ENCODE results near the gene CCDC112.

Gene CCDC112, protein sequence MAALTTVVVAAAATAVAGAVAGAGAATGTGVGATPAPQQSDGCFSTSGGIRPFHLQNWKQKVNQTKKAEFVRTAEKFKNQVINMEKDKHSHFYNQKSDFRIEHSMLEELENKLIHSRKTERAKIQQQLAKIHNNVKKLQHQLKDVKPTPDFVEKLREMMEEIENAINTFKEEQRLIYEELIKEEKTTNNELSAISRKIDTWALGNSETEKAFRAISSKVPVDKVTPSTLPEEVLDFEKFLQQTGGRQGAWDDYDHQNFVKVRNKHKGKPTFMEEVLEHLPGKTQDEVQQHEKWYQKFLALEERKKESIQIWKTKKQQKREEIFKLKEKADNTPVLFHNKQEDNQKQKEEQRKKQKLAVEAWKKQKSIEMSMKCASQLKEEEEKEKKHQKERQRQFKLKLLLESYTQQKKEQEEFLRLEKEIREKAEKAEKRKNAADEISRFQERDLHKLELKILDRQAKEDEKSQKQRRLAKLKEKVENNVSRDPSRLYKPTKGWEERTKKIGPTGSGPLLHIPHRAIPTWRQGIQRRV
- long read RNA-seq, partial matches to known transcripts = 8 of 10 reads
- long read RNA-seq, other reads (novel, unspliced or antisense) = 2 of 10 reads

DNA sequence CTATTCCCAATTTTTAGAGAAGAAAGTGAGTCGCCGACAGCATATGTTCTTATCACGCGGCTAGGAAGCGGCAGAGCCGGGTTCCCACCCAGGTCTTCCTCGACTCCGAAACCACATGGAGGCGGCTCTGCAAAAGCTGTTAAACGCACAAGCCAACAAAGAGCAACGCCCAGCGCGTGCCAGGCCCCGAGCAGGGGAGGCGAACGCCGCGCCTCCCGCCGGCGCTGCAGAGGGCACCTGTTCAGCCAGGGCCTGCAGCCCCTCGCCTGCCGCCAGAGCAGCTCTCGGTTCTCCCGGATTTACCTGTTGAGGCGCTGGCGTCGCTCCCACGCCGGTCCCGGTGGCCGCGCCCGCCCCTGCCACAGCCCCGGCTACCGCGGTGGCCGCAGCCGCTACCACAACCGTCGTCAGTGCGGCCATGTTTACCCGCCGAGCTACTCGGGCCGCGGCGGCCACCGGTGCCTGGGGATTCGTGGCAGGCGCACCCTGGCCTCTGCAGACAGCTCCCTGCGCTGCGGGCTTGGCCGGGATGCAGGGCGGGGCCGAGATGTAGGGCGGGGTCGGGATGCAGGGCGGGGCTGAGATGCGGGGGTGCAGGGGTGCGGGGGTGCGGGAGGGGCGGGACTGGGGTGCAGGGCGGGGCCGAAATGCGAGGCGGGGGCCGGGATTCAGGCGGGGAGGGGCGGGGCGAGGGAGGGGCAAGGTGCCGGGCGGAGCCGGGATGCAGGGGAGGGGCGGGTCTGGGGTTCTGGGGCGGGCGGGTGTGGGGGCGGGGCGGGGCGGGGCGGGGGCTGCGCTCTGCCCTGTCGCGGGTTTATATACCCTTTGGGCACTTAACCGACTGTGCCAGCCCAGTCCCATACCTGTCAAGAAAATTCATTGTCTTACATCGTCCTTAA lies at the start of gene CCDC112:
CCDC112 (minus strand) TSS at position 531 of the 899 bp plus-strand sequence; CDS start at position 420, 111 bp downstream.
- Histone ChIP-seq H3K4me3 (replicated peaks; ENCODE audit: insufficient read depth, low read length) (peak within 1 kb of the TSS; percentile 57), H3K27ac (replicated peaks) (peak within 1 kb of the TSS; percentile 61), H3K27me3 (ENCODE audit: insufficient read depth, poor library complexity, severe bottlenecking) (no peaks in the 10 kb centered on the region)
- peak; percentile 35 to 66 for DNase-seq (ENCODE audit: low read depth in 1 of 2, low spot score in 1 of 2)
- no peak for TF ChIP-seq SPI1 (IDR thresholded peaks at IDR 0.05; ENCODE audit: borderline replicate concordance, low read depth)
- TF ChIP-seq, protein P1, sequence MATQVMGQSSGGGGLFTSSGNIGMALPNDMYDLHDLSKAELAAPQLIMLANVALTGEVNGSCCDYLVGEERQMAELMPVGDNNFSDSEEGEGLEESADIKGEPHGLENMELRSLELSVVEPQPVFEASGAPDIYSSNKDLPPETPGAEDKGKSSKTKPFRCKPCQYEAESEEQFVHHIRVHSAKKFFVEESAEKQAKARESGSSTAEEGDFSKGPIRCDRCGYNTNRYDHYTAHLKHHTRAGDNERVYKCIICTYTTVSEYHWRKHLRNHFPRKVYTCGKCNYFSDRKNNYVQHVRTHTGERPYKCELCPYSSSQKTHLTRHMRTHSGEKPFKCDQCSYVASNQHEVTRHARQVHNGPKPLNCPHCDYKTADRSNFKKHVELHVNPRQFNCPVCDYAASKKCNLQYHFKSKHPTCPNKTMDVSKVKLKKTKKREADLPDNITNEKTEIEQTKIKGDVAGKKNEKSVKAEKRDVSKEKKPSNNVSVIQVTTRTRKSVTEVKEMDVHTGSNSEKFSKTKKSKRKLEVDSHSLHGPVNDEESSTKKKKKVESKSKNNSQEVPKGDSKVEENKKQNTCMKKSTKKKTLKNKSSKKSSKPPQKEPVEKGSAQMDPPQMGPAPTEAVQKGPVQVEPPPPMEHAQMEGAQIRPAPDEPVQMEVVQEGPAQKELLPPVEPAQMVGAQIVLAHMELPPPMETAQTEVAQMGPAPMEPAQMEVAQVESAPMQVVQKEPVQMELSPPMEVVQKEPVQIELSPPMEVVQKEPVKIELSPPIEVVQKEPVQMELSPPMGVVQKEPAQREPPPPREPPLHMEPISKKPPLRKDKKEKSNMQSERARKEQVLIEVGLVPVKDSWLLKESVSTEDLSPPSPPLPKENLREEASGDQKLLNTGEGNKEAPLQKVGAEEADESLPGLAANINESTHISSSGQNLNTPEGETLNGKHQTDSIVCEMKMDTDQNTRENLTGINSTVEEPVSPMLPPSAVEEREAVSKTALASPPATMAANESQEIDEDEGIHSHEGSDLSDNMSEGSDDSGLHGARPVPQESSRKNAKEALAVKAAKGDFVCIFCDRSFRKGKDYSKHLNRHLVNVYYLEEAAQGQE (IDR thresholded peaks at IDR 0.05; ENCODE audit: insufficient replicate concordance, low read depth) = peak; percentile 19

DNA sequence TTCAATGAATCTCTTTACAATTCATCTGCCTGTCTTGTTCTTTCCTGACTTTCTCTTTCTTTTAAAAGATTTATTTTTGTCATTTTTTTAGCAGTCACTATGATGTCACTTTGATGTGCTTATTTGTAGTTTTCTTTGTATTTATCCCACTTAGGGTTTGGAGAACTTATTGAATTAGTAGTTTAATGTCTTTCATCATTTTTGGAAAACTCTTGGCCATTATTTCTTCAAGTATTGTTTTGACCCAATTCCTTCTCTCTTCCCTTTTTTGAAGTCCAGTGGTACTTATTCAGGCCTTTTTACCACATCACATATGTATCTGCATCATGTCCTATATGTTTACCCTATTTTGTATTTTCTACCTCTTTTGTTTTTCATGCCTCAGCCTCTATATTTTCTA lies 48.9 kb upstream of the CCDC112 start:
- no peaks in the 10 kb centered on the region for H3K27me3 ChIP-seq (ENCODE audit: insufficient read depth, poor library complexity, severe bottlenecking)
- no peak for DNase-seq (ENCODE audit: low read depth in 1 of 2, low spot score in 1 of 2)
- TF ChIP-seq, protein P1 (IDR thresholded peaks at IDR 0.05; ENCODE audit: insufficient replicate concordance, low read depth) = no peak
- TF ChIP-seq, protein P2, sequence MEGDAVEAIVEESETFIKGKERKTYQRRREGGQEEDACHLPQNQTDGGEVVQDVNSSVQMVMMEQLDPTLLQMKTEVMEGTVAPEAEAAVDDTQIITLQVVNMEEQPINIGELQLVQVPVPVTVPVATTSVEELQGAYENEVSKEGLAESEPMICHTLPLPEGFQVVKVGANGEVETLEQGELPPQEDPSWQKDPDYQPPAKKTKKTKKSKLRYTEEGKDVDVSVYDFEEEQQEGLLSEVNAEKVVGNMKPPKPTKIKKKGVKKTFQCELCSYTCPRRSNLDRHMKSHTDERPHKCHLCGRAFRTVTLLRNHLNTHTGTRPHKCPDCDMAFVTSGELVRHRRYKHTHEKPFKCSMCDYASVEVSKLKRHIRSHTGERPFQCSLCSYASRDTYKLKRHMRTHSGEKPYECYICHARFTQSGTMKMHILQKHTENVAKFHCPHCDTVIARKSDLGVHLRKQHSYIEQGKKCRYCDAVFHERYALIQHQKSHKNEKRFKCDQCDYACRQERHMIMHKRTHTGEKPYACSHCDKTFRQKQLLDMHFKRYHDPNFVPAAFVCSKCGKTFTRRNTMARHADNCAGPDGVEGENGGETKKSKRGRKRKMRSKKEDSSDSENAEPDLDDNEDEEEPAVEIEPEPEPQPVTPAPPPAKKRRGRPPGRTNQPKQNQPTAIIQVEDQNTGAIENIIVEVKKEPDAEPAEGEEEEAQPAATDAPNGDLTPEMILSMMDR (IDR thresholded peaks at IDR 0.05; ENCODE audit: insufficient read depth, low read length) = no peak
- TF ChIP-seq SPI1 (IDR thresholded peaks at IDR 0.05; ENCODE audit: borderline replicate concordance, low read depth) = no peak
- H3K27ac ChIP-seq (replicated peaks) = no peak overlapping the region
- H3K4me3 ChIP-seq (replicated peaks; ENCODE audit: insufficient read depth, low read length) = no peak overlapping the region

DNA sequence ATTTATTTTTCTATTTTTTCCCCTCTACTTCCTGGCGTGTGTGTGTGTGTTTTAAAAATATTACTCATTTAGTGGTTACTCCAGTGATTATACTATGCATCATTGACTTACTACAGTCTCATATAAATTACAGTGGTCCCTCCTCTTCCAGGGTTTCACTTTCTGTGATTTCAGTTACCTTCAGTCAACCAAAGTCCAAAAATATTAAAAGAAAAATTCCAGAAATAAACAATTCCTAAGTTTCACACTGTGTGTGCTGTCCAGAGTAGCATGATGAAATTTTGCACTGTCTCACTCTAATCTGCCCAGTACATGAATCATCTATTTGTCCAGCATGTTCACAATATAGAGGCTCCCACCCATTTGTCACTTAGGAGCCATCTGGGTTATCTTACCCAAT lies 47.4 kb upstream of the CCDC112 start:
- Histone ChIP-seq H3K27ac (replicated peaks) (no peak overlapping the region), H3K27me3 (ENCODE audit: insufficient read depth, poor library complexity, severe bottlenecking) (no peaks in the 10 kb centered on the region), H3K4me3 (replicated peaks; ENCODE audit: insufficient read depth, low read length) (no peak overlapping the region)
- no peak for TF ChIP-seq GABPA (IDR thresholded peaks at IDR 0.05; ENCODE audit: low read depth)
- TF ChIP-seq, protein P2 (IDR thresholded peaks at IDR 0.05; ENCODE audit: insufficient read depth, low read length) = no peak
- no peak for TF ChIP-seq SPI1 (IDR thresholded peaks at IDR 0.05; ENCODE audit: borderline replicate concordance, low read depth)
- TF ChIP-seq, protein P1 (IDR thresholded peaks at IDR 0.05; ENCODE audit: insufficient replicate concordance, low read depth) = no peak
- no peak for TF ChIP-seq POLR2AphosphoS5 (IDR thresholded peaks at IDR 0.05; ENCODE audit: low read depth)
- DNase-seq (ENCODE audit: low read depth in 1 of 2, low spot score in 1 of 2) = no peak
